Esophagus squamous epithelium (tissue), 5 donors: Measurements from ENCODE around the gene PEAR1. TPM values are rescaled to one million over a fixed set of nuclear protein-coding genes. Genes with fewer than 3 reads are reported as not detected.
A peak's percentile ranks its signal among the peaks of the same experiment; 100 is the strongest.

Experiments
- DNase-seq: peaks from one replicate; lab custom pipeline; 2025; lab: John Stamatoyannopoulos, UW
- H3K27ac ChIP-seq, 4 donors: fragments of 200-600 bp; sonication (generic); one replicate each; pipeline ENCODE4 v1.5.1; 2016 to 2019; ENCODE audit warnings: mild to moderate bottlenecking in 1 of 4
- H3K27me3 ChIP-seq, 4 donors: fragments of 200-600 bp; sonication (generic); 1 replicate in 3 of 4; 2 replicates in 1 of 4; pipeline versions ENCODE4 v1.5.1 to v1.6.0; 2017 to 2021; ENCODE audit warnings: antibody characterized with exemption in 1 of 4
- H3K36me3 ChIP-seq, 3 donors: fragments of 200-600 bp; sonication (generic); one replicate each; pipeline ENCODE4 v1.5.1; 2016 to 2019
- H3K4me1 ChIP-seq, 3 donors: fragments of 200-600 bp; sonication (generic); one replicate each; pipeline ENCODE4 v1.5.1; 2017 to 2019
- H3K4me3 ChIP-seq, 4 donors: fragments of 200-600 bp; sonication (generic); 1 replicate in 3 of 4; 2 replicates in 1 of 4; pipeline ENCODE4 v1.5.1; 2016 to 2019; ENCODE audit warnings: mild to moderate bottlenecking in 2 of 4, moderate library complexity in 1 of 4
- H3K9me3 ChIP-seq, 3 donors: fragments of 200-600 bp; sonication (generic); one replicate each; pipeline ENCODE4 v1.5.1; 2016 to 2019
- CTCF ChIP-seq, 6 experiments: fragments of 450-650 bp in 4 of 6; fragments of 200-600 bp in 2 of 6; sonication (generic) in 2 of 6; IDR thresholded peaks; one replicate each; pipeline ENCODE4 v1.5.1; 2016 to 2019; ENCODE audit warnings: antibody characterized with exemption in 6 of 6, mild to moderate bottlenecking in 4 of 6, moderate library complexity in 4 of 6
- POLR2A ChIP-seq, 4 donors: fragments of 450-650 bp; IDR thresholded peaks; one replicate each; pipeline ENCODE4 v1.6.1; 2017; ENCODE audit warnings: antibody characterized with exemption in 4 of 4, mild to moderate bottlenecking in 4 of 4, moderate library complexity in 3 of 4
- WGBS, 2 donors: methylation state at CpG; one replicate each; pipeline ENCODE4 v1.1.5; 2018; 5-methylcytosine and 5-hydroxymethylcytosine counted together
- intact Hi-C: fragments of 100-400 bp; cut with DNase I; formaldehyde crosslinking; loops from one replicate; pipeline ENCODE4 v1.15.0; 2022
- total RNA-seq, 4 donors: library from RNA; depleted of rRNA; stranded (reverse); fragments of >200 nt; gene quantifications; one replicate each; pipeline ENCODE4 v1.1.0, GENCODE V29; 2016
- donor health status: DM: yes; HTN: yes; CAD: no.

PEAR1 gene
- total RNA-seq, 4 donors from 2014 or later: 1.1 to 4.6 (median 2.7) TPM

- Histone ChIP-seq H3K9me3 (no peaks in the 10 kb centered on the region), H3K4me1 (peaks cover 11 to 85% (median 38%) of the 10 kb centered on the region in 3 donors), H3K36me3 (no peaks in the 10 kb centered on the region), H3K27me3 (peaks cover 0 to 58% (median 2%) of the 10 kb centered on the region in 4 donors), H3K4me3 (peak overlapping the region in 2 of 4 donors; percentile 50 to 65), H3K27ac (peak overlapping the region; percentile 69 to 89 (median 88))
- 66 to 73% methylated on average over 4 of the region's 4 CpGs for WGBS, 2 donors
- DNase-seq: no peak
- TF ChIP-seq CTCF (IDR thresholded peaks at IDR 0.05) (no peak), POLR2A (IDR thresholded peaks at IDR 0.05) (no peak)
- intact Hi-C loops: no loop called here
Measured at GRCh38 chr1:156895455-156895812, 1.9 kb downstream of the PEAR1 start.

DNA sequence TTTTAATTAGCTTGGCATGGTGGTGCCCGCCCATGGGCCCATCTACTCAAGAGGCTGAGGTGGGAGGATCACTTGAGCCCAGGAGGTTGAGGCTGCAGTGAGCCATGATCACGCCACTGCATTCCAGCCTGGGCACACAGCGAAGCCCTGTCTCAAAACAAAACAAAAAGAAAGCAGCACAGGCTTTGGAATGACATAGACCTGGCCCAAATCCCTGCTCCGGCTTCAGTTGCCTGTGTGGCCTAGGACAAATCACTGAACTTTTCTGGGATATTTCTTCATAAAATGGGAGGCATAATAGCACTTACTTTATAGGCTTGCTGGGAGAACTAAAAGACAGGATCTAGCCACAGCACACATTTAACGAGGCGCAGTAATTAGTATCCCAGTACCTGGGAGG is 2.4 kb downstream of the PEAR1 start:
- WGBS, 2 donors: 63 to 90% methylated on average over 4 to 6 of the region's 6 CpGs
- Histone ChIP-seq H3K4me1 (peaks cover 14 to 89% (median 40%) of the 10 kb centered on the region in 3 donors), H3K27ac (peak overlapping the region in 3 of 4 donors; percentile 83 to 89 (median 87)), H3K4me3 (no peak overlapping the region), H3K9me3 (no peaks in the 10 kb centered on the region), H3K36me3 (no peaks in the 10 kb centered on the region), H3K27me3 (peaks cover 0 to 62% (median 2%) of the 10 kb centered on the region in 4 donors)
- intact Hi-C loops: no loop called here
- DNase-seq: no peak
- no peak for TF ChIP-seq CTCF (IDR thresholded peaks at IDR 0.05)
- no peak for TF ChIP-seq POLR2A (IDR thresholded peaks at IDR 0.05)

GRCh38 chr1:156896490-156897033 is 3.0 kb downstream of the PEAR1 start:
- Histone ChIP-seq H3K4me3 (peak overlapping the region in 1 of 4 donors; percentile 38), H3K27ac (peak overlapping the region in 3 of 4 donors; percentile 83 to 89 (median 87)), H3K27me3 (peaks cover 0 to 59% (median 2%) of the 10 kb centered on the region in 4 donors), H3K4me1 (peaks cover 18 to 96% (median 40%) of the 10 kb centered on the region in 3 donors), H3K36me3 (no peaks in the 10 kb centered on the region), H3K9me3 (no peaks in the 10 kb centered on the region)
- no peak for TF ChIP-seq POLR2A (IDR thresholded peaks at IDR 0.05)
- intact Hi-C loops: no loop called here
- WGBS, 2 donors: 50 to 79% methylated on average over 1 to 7 of the region's 16 CpGs
- DNase-seq: no peak

GRCh38 chr1:156897078-156897825 is 3.7 kb downstream of the PEAR1 start:
- intact Hi-C loops: no loop called here
- WGBS, 2 donors: 60 to 76% methylated on average over 2 to 3 of the region's 14 CpGs
- no peaks in the 10 kb centered on the region for H3K36me3 ChIP-seq
- TF ChIP-seq CTCF (IDR thresholded peaks at IDR 0.05) (no peak), POLR2A (IDR thresholded peaks at IDR 0.05) (no peak)
- peaks cover 18 to 96% (median 46%) of the 10 kb centered on the region in 3 donors for H3K4me1 ChIP-seq
- H3K9me3 ChIP-seq: no peaks in the 10 kb centered on the region
- peaks cover 0 to 52% (median 0%) of the 10 kb centered on the region in 4 donors for H3K27me3 ChIP-seq
- peak overlapping the region; percentile 26 to 89 (median 85) for H3K27ac ChIP-seq
- peak overlapping the region in 2 of 4 donors; percentile 4 to 38 for H3K4me3 ChIP-seq
- no peak for DNase-seq

DNA sequence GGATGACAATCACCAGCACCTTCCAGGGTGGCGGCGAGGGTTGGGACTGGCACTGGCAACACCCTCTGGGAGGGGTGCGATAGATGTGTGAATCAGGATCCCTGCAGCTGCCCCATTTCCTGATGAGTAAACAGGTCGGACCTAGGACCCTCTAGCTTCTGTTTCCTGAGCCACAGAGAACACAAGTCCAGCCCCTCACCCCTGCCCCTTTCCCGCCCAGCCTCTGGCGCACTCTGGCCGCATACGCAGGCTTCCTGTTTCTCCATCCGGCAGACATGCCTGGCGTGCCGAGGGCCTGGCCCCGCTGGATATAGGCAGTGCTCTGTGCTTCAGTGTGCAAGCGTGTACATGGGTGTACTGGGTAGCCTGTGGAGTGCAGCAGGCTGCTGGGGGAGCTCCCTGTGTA is 4.6 kb downstream of the PEAR1 start:
- DNase-seq: no peak
- intact Hi-C loops: no loop called here
- TF ChIP-seq CTCF (IDR thresholded peaks at IDR 0.05) (no peak), POLR2A (IDR thresholded peaks at IDR 0.05) (no peak)
- Histone ChIP-seq H3K36me3 (no peaks in the 10 kb centered on the region), H3K27me3 (peaks cover 0 to 43% (median 0%) of the 10 kb centered on the region in 4 donors), H3K9me3 (no peaks in the 10 kb centered on the region), H3K4me3 (peak overlapping the region in 2 of 4 donors; percentile 4 to 38), H3K4me1 (peaks cover 12 to 93% (median 40%) of the 10 kb centered on the region in 3 donors), H3K27ac (peak overlapping the region; percentile 26 to 89 (median 85))
- WGBS, 2 donors: 40 to 43% methylated on average over 1 to 8 of the region's 13 CpGs
